ENCODE results near the gene CRACDL.

The CRACDL gene

GRCh38 chr2:98929920-98930319 is 6.1 kb downstream of the CRACDL start:
- no peak for DNase-seq
- Histone ChIP-seq H4K8ac (ENCODE audit: low read depth, low read length) (no peak overlapping the region), H2BK12ac (ENCODE audit: low read length) (no peak overlapping the region), H4K12ac (ENCODE audit: low read depth, low read length) (no peak overlapping the region), H3K9me3 (ENCODE audit: insufficient read depth, low read depth, low read length) (peaks cover 3% of the 10 kb centered on the region), H2BK5ac (ENCODE audit: low read depth, low read length, poor library complexity) (no peak overlapping the region), H3K14ac (ENCODE audit: low read length) (no peak overlapping the region), H2AK5ac (ENCODE audit: low read length) (no peak overlapping the region), H3K9ac (ENCODE audit: low read length) (no peak overlapping the region), H2AFZ (ENCODE audit: insufficient read depth, low read length, poor library complexity) (no peak overlapping the region), H3K36me3 (ENCODE audit: control insufficient read depth in 1 of 2, insufficient read depth in 2 of 2, low read length in 2 of 2) (no peaks in the 10 kb centered on the region), H3K27me3 (ENCODE audit: insufficient read depth, low read length) (peaks cover 3% of the 10 kb centered on the region), H2BK120ac (ENCODE audit: insufficient read depth, low read length, poor library complexity) (no peak overlapping the region), H3K79me1 (ENCODE audit: low read length) (no peaks in the 10 kb centered on the region), H3K23ac (ENCODE audit: low read length) (no peak overlapping the region), H3K4me3 (ENCODE audit: low read depth, low read length) (no peak overlapping the region), H3K79me2 (ENCODE audit: control insufficient read depth, insufficient read depth, low read length, poor library complexity) (no peaks in the 10 kb centered on the region), H3K4me1 (ENCODE audit: control insufficient read depth in 1 of 2, insufficient read depth in 2 of 2, low read length in 2 of 2) (peaks cover 0 to 4% of the 10 kb centered on the region in 2 experiments), H3K18ac (ENCODE audit: low read length) (no peak overlapping the region), H3K4ac (ENCODE audit: low read depth, low read length) (no peak overlapping the region), H3K27ac (ENCODE audit: low read depth, low read length) (no peak overlapping the region), H4K91ac (ENCODE audit: low read depth, low read length) (no peak overlapping the region), H3K4me2 (ENCODE audit: low read length) (no peak overlapping the region)
- no CpG with 5 or more reads among the region's 15 CpGs for WGBS (ENCODE audit: extremely low coverage, insufficient coverage, insufficient read length)

GRCh38 chr2:98928242-98928641 is 7.8 kb downstream of the CRACDL start:
- Histone ChIP-seq H3K18ac (ENCODE audit: low read length) (no peak overlapping the region), H2BK120ac (ENCODE audit: insufficient read depth, low read length, poor library complexity) (no peak overlapping the region), H3K14ac (ENCODE audit: low read length) (no peak overlapping the region), H3K4me1 (ENCODE audit: control insufficient read depth in 1 of 2, insufficient read depth in 2 of 2, low read length in 2 of 2) (peaks cover 0 to 4% of the 10 kb centered on the region in 2 experiments), H3K27me3 (ENCODE audit: insufficient read depth, low read length) (no peaks in the 10 kb centered on the region), H2AK5ac (ENCODE audit: low read length) (no peak overlapping the region), H3K79me2 (ENCODE audit: control insufficient read depth, insufficient read depth, low read length, poor library complexity) (no peaks in the 10 kb centered on the region), H3K4me2 (ENCODE audit: low read length) (no peak overlapping the region), H4K12ac (ENCODE audit: low read depth, low read length) (no peak overlapping the region), H2AFZ (ENCODE audit: insufficient read depth, low read length, poor library complexity) (no peak overlapping the region), H3K23ac (ENCODE audit: low read length) (no peak overlapping the region), H3K9me3 (ENCODE audit: insufficient read depth, low read depth, low read length) (peaks cover 3% of the 10 kb centered on the region), H2BK12ac (ENCODE audit: low read length) (no peak overlapping the region), H3K27ac (ENCODE audit: low read depth, low read length) (no peak overlapping the region), H2BK5ac (ENCODE audit: low read depth, low read length, poor library complexity) (no peak overlapping the region), H3K4me3 (ENCODE audit: low read depth, low read length) (no peak overlapping the region), H3K4ac (ENCODE audit: low read depth, low read length) (no peak overlapping the region), H3K9ac (ENCODE audit: low read length) (no peak overlapping the region), H4K8ac (ENCODE audit: low read depth, low read length) (no peak overlapping the region), H3K79me1 (ENCODE audit: low read length) (no peaks in the 10 kb centered on the region), H4K91ac (ENCODE audit: low read depth, low read length) (no peak overlapping the region), H3K36me3 (ENCODE audit: control insufficient read depth in 1 of 2, insufficient read depth in 2 of 2, low read length in 2 of 2) (no peaks in the 10 kb centered on the region)
- no peak for DNase-seq
- WGBS (ENCODE audit: extremely low coverage, insufficient coverage, insufficient read length), result no CpG with 5 or more reads among the region's 10 CpGs

- Histone ChIP-seq H3K79me1 (ENCODE audit: low read length) (no peaks in the 10 kb centered on the region), H3K27me3 (ENCODE audit: insufficient read depth, low read length) (no peaks in the 10 kb centered on the region), H3K9ac (ENCODE audit: low read length) (no peak overlapping the region), H4K91ac (ENCODE audit: low read depth, low read length) (no peak overlapping the region), H4K12ac (ENCODE audit: low read depth, low read length) (no peak overlapping the region), H3K4me2 (ENCODE audit: low read length) (no peak overlapping the region), H3K9me3 (ENCODE audit: insufficient read depth, low read depth, low read length) (peaks cover 3% of the 10 kb centered on the region), H3K4ac (ENCODE audit: low read depth, low read length) (no peak overlapping the region), H3K4me1 (ENCODE audit: control insufficient read depth in 1 of 2, insufficient read depth in 2 of 2, low read length in 2 of 2) (peaks cover 0 to 4% of the 10 kb centered on the region in 2 experiments), H4K8ac (ENCODE audit: low read depth, low read length) (no peak overlapping the region), H2AFZ (ENCODE audit: insufficient read depth, low read length, poor library complexity) (no peak overlapping the region), H2BK12ac (ENCODE audit: low read length) (no peak overlapping the region), H3K23ac (ENCODE audit: low read length) (no peak overlapping the region), H3K27ac (ENCODE audit: low read depth, low read length) (no peak overlapping the region), H2BK120ac (ENCODE audit: insufficient read depth, low read length, poor library complexity) (no peak overlapping the region), H3K4me3 (ENCODE audit: low read depth, low read length) (no peak overlapping the region), H3K36me3 (ENCODE audit: control insufficient read depth in 1 of 2, insufficient read depth in 2 of 2, low read length in 2 of 2) (no peaks in the 10 kb centered on the region), H3K18ac (ENCODE audit: low read length) (no peak overlapping the region), H3K14ac (ENCODE audit: low read length) (no peak overlapping the region), H3K79me2 (ENCODE audit: control insufficient read depth, insufficient read depth, low read length, poor library complexity) (no peaks in the 10 kb centered on the region), H2AK5ac (ENCODE audit: low read length) (no peak overlapping the region), H2BK5ac (ENCODE audit: low read depth, low read length, poor library complexity) (no peak overlapping the region)
- WGBS (ENCODE audit: extremely low coverage, insufficient coverage, insufficient read length), result no CpG with 5 or more reads among the region's 13 CpGs
- DNase-seq, result no peak
Observed at GRCh38 chr2:98927027-98927426, 9.0 kb downstream of the CRACDL start.

- no peak overlapping the region for H4K91ac ChIP-seq (ENCODE audit: low read depth, low read length)
- H3K4me2 ChIP-seq (ENCODE audit: low read length), result no peak overlapping the region
- H2BK12ac ChIP-seq (ENCODE audit: low read length), result no peak overlapping the region
- peaks cover 0 to 4% of the 10 kb centered on the region in 2 experiments for H3K4me1 ChIP-seq (ENCODE audit: control insufficient read depth in 1 of 2, insufficient read depth in 2 of 2, low read length in 2 of 2)
- WGBS (ENCODE audit: extremely low coverage, insufficient coverage, insufficient read length), result no CpG with 5 or more reads among the region's 12 CpGs
- no peaks in the 10 kb centered on the region for H3K79me2 ChIP-seq (ENCODE audit: control insufficient read depth, insufficient read depth, low read length, poor library complexity)
- peaks cover 3% of the 10 kb centered on the region for H3K9me3 ChIP-seq (ENCODE audit: insufficient read depth, low read depth, low read length)
- peak overlapping the region; percentile 62 for H3K9ac ChIP-seq (ENCODE audit: low read length)
- no peak overlapping the region for H2AFZ ChIP-seq (ENCODE audit: insufficient read depth, low read length, poor library complexity)
- H2BK5ac ChIP-seq (ENCODE audit: low read depth, low read length, poor library complexity), result no peak overlapping the region
- no peak overlapping the region for H4K8ac ChIP-seq (ENCODE audit: low read depth, low read length)
- no peaks in the 10 kb centered on the region for H3K79me1 ChIP-seq (ENCODE audit: low read length)
- no peak overlapping the region for H3K23ac ChIP-seq (ENCODE audit: low read length)
- DNase-seq, result no peak
- H3K27ac ChIP-seq (ENCODE audit: low read depth, low read length), result no peak overlapping the region
- no peak overlapping the region for H3K18ac ChIP-seq (ENCODE audit: low read length)
- no peak overlapping the region for H4K12ac ChIP-seq (ENCODE audit: low read depth, low read length)
- no peak overlapping the region for H2AK5ac ChIP-seq (ENCODE audit: low read length)
- H3K36me3 ChIP-seq (ENCODE audit: control insufficient read depth in 1 of 2, insufficient read depth in 2 of 2, low read length in 2 of 2), result no peaks in the 10 kb centered on the region
- H2BK120ac ChIP-seq (ENCODE audit: insufficient read depth, low read length, poor library complexity), result no peak overlapping the region
- H3K27me3 ChIP-seq (ENCODE audit: insufficient read depth, low read length), result no peaks in the 10 kb centered on the region
- H3K4ac ChIP-seq (ENCODE audit: low read depth, low read length), result no peak overlapping the region
- H3K14ac ChIP-seq (ENCODE audit: low read length), result no peak overlapping the region
- H3K4me3 ChIP-seq (ENCODE audit: low read depth, low read length), result no peak overlapping the region
Observed at GRCh38 chr2:98926601-98927000, 9.4 kb downstream of the CRACDL start.
